HG02759 (cell line): ENCODE data around the gene SLC9C1.

Experiments used
- ATAC-seq: cut with Tn5 transposase; IDR thresholded peaks from one replicate; pipeline ENCODE4 v1.9.1; 2021; ENCODE audit warnings: mild to moderate bottlenecking, moderate library complexity; ENCODE audit not compliant: unreplicated experiment

The SLC9C1 gene

DNA sequence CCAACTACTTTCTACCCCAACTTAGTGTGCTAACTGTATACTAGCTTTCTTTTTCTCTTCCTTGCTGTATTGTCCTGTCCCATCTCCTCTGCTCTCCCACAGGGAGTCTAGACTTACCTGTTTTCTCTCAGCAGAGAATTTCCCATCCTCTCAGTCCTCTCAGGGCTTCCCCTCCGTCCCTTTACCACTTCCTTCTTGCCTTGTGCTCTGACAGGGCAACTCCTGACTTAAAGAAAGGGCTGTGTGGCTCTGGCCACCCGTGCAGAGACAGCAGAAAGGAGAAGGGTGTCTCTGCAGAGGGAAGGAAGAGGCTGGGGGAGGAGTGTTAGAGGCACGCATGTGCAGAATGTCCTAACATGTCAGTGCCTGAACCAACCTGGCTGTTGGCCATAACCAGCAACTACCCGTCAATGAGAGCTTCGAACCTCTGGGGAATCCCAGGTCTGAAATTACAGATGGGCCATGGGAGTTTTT, 161.0 kb downstream of the SLC9C1 start, which contains the start of gene GCSAM:
Gene GCSAM, minus strand, starts transcription at position 274 of the 474 bp plus-strand sequence. Its CDS starts 128 bp downstream, at position 146.
- ATAC-seq = peak; percentile 78

DNA sequence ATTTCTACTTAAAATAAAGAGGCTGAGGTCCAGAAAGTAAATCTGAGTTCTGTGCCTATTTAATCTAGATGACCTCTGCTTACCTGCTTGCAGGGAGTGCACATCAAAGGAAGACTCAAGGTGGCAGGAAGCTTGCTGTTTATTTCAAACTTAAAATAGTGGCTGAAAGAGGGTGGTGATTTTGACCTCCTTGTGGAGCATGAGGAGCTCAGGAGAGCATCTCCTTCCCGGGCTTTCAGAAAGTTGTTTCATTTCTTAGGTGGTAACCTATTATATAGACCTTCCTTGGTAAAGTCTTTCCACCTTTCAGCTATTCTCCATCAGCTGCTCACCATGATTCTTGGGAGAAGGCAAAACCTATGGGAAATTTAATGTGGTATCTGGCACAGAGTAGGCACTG, 161.5 kb downstream of the SLC9C1 start:
- peak; percentile 0 for ATAC-seq

DNA sequence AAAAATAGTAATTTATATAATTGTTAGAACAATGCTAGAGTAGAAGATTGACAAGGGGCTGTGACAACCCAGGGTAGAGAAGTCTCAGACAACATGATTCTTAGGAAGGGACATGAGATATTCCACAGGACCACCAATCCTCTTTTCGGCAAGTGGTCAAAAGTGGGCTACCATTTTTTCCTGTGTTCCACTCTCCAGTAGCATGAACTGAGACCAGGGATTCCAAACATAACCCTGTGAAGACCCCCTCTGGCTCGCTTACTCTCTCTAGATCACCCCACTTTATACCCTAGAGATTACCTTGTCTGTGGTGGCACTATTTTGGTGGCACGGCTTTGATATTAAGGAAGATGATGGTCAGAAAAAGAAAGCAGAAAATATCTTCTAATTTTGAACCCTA, 161.9 kb downstream of the SLC9C1 start:
- ATAC-seq = no peak

DNA sequence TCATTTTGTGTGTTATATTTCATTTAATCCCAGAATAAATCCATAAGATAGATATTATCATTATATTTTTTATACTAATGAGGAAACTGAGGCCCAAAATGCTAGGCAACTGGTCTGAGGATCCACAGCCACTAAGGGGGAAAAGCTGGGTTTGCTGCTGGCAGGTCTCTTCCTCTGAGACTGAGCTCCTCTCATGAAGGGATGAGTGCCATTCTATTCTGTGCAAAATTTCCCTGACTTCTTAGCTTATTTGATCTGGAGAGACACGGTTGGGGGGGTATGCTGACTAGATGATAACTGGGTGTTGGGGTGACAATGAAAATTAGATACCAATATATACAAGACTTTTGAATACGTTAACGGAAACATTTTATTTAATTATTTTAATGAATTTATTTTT, 162.9 kb downstream of the SLC9C1 start:
- no peak for ATAC-seq

DNA sequence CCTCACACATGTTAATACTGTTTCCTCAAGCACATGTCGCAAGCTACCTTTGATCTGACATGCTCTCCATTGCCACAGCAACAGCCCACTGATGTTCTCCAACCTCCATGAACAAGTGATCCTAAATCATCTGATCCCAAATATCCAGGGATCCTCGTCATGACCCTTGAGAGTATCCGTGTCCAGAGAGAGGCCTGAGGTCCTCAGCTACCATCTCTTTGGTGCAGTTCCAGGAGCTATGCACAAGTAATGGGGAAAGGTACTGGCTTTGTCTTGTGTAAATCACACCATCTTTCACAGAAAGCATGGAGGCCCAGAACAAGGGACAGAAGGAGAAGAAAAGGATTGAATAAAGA, 163.4 kb downstream of the SLC9C1 start:
- ATAC-seq = no peak

DNA sequence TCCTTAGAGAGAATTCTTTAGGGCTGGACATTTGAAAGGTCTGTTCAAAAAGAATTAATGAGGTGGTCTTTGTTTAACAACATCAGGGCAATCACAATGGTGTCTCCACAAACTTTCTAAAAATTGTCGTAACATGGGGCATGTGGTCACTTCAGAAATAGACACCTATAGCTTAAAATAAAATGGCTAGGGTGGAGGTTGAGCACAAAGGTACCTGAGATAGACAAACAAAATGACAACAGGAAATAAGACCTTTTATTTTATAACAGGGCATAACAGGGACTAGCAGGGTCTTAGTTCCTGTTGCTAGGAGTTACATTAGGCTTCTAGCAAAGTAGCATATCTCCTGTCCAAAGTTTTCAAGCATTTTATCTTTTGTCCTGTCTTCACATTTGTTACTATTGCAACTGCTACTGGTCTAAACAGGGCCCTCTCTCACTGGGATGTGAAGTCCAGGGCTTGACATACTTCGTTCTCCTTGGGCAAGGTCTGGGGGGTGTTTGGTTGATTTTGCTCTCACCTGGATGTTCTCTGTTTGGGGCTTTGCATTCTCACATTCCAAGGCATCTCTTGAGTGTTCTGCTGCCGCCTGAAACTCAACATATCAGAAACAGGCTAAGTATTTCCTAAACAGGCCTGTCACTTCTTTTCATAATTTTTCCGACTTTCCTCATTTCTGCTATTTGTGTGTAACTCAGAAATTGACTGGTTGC, 163.9 kb downstream of the SLC9C1 start:
- no peak for ATAC-seq

DNA sequence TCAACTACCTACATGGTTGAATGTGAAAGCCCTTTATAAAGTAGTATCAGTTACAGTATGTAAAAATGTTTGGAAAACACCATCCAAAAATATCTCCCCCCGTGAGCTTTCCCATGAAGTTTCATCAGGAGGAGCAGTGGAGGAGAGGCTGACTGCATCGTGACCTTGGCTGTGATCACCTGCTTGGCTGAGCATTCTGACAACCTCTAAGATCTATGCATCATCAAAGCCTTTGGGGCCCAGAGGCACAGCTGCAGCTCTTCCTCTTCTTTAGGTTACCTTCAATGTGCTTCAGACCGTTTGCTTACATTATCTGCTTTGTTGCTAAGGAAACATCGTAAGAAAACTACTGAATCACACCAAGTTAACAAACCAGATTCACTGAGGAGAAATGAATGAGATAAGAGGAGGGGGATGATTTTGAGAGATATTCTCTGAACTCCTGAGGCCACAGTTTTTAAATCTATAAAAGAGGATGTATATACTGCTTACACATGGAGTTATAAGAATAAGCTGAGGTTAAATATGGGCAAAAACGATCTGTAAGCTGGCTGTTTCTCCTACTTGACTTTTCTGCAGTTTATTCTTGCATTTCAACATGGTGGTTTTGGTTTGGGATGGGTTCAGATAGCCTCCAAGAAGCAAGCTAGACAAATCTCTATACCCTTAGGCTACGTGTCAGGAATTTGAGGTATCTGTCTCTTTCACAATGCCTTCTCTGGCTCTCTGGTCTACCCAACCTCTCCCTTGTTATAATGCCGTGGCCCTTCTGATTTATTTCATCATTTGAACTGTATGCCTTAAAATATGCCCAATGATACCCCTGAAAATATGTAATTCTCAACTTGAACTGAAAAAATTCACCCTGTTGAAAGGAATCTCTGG, 164.9 kb downstream of the SLC9C1 start:
- ATAC-seq = peak; percentile 45

DNA sequence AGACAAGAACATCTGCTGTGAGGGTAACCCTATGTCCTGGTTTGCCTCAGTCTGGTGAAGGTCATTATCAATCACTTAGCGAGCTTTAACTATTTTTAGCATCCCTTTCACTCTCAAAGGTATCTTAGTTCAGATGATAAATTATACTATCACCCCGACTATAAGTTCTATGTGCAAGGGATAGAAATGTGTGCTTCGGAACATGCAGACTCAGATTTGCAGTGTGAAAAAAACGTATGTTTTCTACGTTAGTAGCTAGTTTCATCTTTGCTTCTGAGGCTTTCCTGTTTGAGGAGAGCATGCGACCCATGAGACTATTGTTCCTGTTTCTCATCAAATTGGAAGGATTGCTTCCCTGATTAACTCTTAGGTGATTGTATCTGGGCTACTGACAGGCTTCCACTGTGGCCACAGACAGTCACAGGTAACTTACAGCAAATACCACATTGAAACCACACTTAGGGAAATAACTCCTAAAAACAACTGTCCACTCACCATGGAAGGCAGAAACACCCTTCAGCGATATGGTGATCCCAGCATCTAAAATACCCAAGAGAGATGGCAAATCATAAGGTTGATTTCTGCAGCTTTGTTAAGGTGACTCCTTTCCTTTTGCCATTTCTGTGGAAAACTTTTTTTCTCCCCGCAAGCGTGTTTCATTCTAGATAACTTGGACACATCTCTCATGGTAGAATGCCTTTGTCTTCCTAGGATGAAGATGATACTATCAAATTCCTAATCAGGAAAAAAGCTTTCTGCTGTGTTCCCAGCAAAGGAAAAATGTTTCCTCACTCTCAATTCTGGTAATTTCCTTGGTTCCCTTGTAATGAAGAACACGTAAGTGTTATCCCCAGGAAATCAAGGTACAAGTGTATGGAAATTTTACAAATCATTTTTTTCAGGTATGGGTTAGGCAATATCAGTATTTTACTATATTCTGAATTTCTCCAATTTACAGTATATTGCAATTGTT, 166.2 kb downstream of the SLC9C1 start:
- no peak for ATAC-seq

DNA sequence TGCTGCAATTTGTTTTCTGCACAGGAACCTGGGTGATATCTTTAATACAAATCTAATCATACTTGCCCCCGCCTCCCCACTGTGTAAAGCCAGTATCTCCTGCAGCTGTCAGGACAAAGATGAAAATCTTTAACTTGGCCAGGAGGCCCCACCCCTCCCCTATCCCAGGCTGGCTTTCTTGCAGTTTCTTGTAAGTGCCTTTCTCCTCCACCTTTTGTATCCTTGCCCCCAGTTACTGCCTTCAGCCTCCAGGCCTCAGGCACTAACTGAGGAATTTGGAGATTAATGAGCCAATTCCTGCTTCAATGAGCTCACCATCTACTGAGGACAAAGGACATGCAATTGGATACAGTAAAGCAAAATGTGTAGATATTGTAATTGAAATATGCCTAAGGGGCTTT, 167.5 kb downstream of the SLC9C1 start:
- ATAC-seq = no peak

DNA sequence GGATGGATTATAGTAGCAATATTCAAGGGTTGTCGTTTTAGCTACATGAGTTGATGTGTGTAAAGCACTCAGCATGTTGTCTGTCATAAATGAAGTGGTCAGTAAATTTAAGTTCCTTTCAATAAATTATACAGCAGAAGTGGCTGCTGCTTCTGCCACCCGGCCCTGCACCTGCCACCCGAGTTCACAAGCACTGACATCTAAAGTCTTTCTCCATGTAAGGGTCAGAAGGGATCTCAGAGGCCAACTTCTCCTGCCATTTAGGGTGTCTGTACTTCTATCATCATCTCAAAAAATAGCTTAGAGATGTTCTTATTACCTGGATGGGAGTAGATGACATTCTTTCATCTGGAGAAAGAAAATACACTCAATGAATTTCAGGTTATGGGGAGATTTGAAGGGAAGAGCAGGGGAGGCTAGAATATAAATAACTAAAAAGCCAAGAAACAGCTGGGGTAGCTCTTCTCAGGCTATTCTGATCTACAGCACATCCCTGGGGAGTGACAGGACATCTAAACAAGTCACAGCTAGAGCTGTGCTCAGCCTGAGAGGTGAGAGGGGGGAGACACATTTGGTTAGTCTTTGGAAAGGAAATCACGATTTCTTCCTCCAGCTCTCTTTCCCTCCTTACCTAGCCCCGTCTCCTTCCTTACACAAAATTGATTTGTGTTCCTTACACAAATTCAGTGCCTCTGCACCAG, 169.0 kb downstream of the SLC9C1 start:
- no peak for ATAC-seq

DNA sequence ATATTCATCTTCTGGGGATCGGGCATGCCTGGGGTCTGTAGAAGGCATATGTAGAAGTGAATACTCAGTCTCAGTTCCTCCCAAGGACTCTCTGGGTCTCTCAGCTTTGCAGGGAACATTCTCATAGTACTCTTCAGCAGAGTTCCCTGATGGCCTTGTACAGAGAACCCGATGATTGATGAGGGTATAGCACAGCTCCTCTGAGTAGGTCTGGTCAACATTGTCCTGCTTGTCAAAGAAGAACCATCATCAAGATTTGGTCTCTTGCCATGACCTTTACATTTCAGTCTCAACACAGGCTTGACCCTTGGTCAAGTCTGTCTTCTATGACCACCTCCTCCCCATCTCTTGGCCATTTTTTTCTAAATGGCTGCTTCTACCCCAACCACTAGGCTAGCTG, 170.5 kb downstream of the SLC9C1 start:
- ATAC-seq = no peak

DNA sequence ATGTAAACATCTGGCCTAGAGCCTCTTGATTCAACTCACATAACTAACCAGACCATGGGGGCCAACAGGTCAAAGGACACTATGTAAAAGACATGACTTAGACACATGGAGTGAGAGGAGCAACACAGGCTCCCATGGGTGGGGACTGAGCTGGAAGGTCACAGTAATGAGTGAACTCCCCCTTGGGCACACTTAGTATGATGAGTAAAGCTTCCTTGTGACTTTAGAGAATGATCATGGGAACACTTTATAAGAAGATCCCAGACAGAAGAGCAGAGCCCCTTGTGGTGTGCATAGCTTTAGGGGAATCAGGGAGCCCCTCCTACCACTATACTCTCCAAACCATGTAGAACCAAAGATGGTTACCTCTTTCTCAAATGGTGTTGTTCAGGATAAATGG, 171.1 kb downstream of the SLC9C1 start:
- no peak for ATAC-seq

DNA sequence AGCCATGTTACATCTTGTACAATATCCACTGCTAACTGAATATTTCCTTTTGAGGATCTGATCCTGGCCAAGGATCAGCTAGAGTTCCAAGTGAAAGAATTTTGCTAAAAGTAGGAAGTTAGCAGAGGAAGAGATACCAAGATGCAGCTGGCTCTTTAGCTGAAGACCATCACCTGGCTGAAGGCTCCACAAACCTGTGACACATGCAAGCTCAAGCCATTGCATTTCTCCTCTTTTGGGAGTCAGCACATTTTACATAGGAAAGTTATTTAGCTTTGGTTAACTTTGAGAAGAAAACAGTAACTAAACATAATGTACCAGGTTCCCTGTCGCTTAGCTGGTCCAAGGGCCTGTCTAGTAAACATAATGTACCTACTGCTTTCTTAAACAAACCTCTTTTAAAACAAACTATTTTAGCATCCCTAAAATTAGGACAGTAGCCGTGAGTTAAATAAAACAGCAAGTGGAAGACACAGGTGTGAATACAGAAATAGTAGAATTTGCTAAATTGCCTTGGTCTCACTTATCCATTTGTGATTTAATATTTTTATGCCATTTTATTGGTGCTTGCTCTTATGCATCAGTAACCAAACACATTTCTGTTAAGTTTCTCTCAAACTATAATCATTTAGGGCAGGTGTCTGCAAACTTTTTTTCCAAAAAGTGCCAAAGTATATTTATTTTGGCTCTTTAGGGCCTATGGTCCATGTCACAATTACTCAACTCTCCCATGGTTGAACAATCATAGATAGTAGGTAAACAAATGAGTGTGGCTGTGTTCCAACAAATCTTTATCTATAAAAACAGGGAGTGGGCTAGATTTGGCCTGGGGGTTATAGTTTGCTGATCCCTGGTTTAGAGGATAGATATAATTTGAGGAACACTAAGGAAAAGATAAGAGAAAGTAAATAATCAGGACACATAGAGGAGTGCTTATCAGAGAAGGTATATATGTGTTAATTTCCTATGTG, 172.2 kb downstream of the SLC9C1 start:
- ATAC-seq = no peak

DNA sequence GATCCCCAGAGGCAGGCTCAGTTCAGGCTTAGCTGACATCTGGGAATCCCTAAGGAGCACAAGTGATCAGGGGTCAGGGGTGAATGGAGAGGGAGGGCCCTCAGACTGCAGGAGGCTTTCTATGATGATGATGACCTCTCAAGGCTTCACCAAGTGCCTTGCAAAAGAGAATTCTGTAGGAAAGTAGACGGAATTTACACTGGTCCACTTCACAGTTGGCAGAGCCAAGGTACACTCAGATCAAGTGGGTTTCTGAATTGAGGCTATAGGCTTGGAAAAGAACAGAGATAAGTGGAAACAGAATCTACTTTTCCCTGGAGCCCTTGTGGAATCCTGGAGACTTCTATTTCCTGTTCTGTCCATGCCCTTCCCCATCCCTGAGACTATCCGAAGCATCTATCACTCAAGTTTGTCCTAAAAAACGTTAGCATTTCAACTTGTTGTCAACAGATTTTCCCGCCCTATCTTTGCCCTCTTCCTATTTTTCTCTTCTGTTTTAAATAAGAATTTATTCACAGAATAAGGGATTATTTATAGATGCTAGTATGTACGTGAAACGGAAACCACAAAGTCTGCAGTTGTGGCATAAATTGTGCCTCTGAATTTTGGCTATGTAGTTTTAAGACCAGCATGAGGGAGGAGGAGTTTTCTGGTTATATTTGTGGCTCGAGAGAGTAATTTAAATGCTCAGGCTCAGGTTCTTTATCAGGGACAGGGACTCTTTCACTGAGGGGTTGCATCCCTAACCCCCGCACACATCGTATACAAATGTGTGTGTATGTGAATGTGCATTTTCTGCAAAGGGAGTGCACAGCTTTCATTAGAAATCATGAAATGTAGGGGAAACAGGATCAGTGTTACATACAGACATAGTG, 173.8 kb downstream of the SLC9C1 start:
- ATAC-seq = peak; percentile 23

DNA sequence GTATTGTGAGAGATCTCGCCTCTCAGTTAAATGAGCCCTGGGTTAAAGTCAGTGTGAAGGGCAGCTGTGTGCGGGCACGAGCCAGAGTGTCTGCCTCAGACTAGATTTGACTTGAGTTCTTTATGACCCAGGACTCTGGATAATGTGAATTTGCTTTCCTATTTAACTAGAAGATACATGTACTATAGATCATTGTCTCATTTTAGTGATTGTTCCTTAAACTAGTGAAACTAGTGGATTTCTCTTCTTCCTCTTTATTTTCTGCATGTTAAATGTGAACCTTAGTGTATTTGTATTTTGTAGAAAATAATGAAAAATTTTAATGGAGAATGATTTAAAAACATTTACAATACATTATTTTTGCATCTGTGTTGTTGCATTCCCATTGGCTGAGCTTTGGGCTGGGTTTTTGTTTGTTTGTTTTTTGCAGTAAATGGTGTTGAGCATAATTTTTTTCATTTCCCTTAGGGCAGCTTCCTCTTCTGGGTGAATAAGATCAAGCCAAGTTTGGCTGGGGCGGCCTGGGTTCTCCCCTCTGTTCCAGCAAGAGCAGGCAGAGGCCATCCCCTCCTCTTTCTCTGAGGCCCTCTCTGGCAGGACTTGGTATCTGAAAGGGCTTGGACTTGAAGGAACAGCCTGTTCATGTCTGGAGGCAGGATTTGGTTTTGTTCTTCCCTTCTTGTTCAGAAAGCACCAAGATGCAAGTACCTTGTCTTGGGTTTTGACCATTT, 176.0 kb downstream of the SLC9C1 start:
- ATAC-seq = no peak

DNA sequence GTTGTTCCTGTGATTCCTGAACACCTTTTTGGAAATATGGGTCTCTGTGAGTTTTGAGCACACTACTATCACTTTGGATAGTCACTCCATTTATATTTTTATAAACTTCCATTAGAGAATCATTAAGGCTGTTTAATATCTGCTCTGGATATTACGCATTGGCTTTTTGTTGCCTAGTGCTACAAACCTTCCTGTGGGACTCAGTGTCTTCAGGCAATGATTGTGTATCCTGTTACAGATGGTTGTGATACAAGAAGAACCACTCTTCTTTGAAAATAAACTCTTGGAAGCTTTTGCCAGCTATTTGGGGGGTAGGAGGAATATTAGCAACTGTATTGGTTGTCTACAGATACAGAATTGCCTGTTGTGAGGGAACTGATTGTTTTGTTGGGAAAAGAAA, 176.6 kb downstream of the SLC9C1 start:
- ATAC-seq = no peak

DNA sequence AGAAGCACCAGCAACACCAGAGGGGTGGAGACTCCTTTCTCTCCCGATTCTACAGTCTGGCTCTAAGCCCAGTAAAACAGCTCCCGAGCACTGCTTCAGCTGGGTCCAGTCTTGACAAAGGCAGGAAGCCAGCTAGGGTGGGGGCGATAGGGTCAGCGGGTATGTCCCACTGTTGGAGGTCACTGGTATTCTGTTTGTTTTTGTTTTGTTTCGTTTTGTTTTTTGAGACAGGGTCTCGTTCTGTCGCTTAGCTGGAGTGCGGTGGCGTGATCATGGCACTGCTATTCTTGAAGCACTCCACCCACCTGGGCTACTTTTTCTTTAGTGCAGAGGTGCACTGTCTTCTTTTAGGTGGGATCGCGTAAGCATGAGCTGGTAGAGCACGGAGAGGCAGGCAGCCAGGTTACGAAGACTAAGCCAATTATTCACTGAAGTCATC, 177.2 kb downstream of the SLC9C1 start:
- no peak for ATAC-seq
